GM19455 (cell line): ENCODE measurements around the gene SNAI3.
"Not testable (repeated sequence)": the region's sequence is repeated elsewhere in the genome, so short reads cannot be mapped to it uniquely, and the experiment has no call there.

Experiments
- ATAC-seq: cut with Tn5 transposase; IDR thresholded peaks from one replicate; pipeline ENCODE4 v1.9.1; 2021; ENCODE audit not compliant: unreplicated experiment

The SNAI3 gene

GRCh38 chr16:88671806-88672205, 14.5 kb downstream of the SNAI3 start:
- ATAC-seq, result no peak

- no peak for ATAC-seq
Observed at GRCh38 chr16:88669980-88670379, 16.3 kb downstream of the SNAI3 start.

GRCh38 chr16:88669493-88669892, 16.8 kb downstream of the SNAI3 start:
- not testable (repeated sequence) for ATAC-seq

GRCh38 chr16:88667461-88667860, 18.8 kb downstream of the SNAI3 start:
- no peak for ATAC-seq

GRCh38 chr16:88665570-88665969, 20.7 kb downstream of the SNAI3 start:
- no peak for ATAC-seq

GRCh38 chr16:88665148-88665547, 21.2 kb downstream of the SNAI3 start:
- no peak for ATAC-seq

GRCh38 chr16:88662843-88663606, 23.3 kb downstream of the SNAI3 start, which contains the start of gene MVD:
Gene MVD, minus strand, starts transcription at chr16:88663091. Its CDS starts 11 bp downstream, at chr16:88663080.
- ATAC-seq, result peak; percentile 94

- peak; percentile 6 for ATAC-seq
Observed at GRCh38 chr16:88662222-88662842, 24.0 kb downstream of the SNAI3 start.

- no peak for ATAC-seq
Observed at GRCh38 chr16:88661468-88661867, 24.8 kb downstream of the SNAI3 start.

GRCh38 chr16:88659160-88659559, 27.1 kb downstream of the SNAI3 start:
- ATAC-seq, result no peak

- no peak for ATAC-seq
Observed at GRCh38 chr16:88658714-88659113, 27.6 kb downstream of the SNAI3 start.

GRCh38 chr16:88657371-88657770, 28.9 kb downstream of the SNAI3 start:
- no peak for ATAC-seq

GRCh38 chr16:88656291-88656980, 29.9 kb downstream of the SNAI3 start:
- no peak for ATAC-seq

- ATAC-seq, result no peak
Observed at GRCh38 chr16:88655733-88656281, 30.5 kb downstream of the SNAI3 start.

- ATAC-seq, result no peak
Observed at GRCh38 chr16:88655053-88655732, 31.1 kb downstream of the SNAI3 start.

- ATAC-seq, result no peak
Observed at GRCh38 chr16:88654363-88655052, 31.8 kb downstream of the SNAI3 start.

GRCh38 chr16:88653596-88654362, 32.5 kb downstream of the SNAI3 start:
- no peak for ATAC-seq

- ATAC-seq, result no peak
Observed at GRCh38 chr16:88653101-88653500, 33.2 kb downstream of the SNAI3 start.

- no peak for ATAC-seq
Observed at GRCh38 chr16:88652762-88653063, 33.6 kb downstream of the SNAI3 start.
